ENCODE data around the gene DPEP2.
A peak's percentile ranks its signal among the peaks of the same experiment; 100 is the strongest.

Gene DPEP2

DNA sequence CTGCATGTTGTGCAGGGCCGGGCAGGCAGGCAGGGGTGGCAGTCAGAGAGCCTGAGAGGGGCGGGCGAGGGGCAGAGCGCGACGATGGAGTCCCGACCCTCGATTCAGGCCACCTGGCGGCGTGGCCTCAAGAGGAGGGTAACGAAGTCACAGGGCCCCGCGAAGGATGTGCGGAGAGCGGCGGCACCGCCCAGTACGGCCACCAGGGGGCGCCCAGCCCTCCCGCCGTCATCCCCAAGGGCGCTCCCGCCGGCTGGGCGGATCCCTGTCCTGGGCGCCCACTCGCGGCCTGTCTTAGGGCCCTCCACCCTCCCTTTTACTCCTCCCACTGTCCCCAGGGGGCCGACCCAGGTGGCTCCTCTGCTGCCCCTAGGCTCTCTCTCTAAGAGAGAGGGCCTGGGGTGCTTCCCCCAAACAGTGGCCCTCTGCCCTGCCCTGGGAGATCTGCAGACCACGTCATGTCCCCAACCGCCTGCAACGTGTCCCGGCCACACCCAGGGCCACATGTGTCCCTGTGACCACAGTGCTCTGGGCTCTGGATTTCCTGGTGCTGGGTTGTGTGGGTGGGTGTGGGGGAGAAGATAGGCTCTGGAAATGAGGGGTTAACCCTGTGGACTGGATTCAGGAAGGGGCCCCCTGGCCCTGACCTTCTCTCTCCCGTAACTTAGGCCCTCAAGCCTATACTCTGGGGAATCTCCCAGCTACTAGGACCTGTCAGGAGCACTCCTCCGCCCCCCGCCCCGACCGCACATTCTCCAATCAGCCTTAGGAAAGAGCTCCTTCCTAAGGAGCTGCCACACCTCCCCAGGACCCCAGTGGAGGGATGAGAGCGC lies 5.9 kb downstream of the DPEP2 start:
- H3K4me1 ChIP-seq (ENCODE audit: insufficient read depth, low read length, poor library complexity, severe bottlenecking) = peaks cover 7% of the 10 kb centered on the region
- peak overlapping the region; percentile 51 for H3K4me2 ChIP-seq (ENCODE audit: low read depth, low read length, poor library complexity, severe bottlenecking)
- no peaks in the 10 kb centered on the region for H3K9me2 ChIP-seq (replicated peaks; ENCODE audit: low read depth, low read length)
- TF ChIP-seq, protein P1, sequence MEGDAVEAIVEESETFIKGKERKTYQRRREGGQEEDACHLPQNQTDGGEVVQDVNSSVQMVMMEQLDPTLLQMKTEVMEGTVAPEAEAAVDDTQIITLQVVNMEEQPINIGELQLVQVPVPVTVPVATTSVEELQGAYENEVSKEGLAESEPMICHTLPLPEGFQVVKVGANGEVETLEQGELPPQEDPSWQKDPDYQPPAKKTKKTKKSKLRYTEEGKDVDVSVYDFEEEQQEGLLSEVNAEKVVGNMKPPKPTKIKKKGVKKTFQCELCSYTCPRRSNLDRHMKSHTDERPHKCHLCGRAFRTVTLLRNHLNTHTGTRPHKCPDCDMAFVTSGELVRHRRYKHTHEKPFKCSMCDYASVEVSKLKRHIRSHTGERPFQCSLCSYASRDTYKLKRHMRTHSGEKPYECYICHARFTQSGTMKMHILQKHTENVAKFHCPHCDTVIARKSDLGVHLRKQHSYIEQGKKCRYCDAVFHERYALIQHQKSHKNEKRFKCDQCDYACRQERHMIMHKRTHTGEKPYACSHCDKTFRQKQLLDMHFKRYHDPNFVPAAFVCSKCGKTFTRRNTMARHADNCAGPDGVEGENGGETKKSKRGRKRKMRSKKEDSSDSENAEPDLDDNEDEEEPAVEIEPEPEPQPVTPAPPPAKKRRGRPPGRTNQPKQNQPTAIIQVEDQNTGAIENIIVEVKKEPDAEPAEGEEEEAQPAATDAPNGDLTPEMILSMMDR (conservative IDR thresholded peaks at IDR 0.05; ENCODE audit: low read length) = peak; percentile 86
- TF ChIP-seq EZH2phosphoT487 (IDR thresholded peaks at IDR 0.05; ENCODE audit: borderline replicate concordance) = no peak
- H3K9ac ChIP-seq (ENCODE audit: low read depth, low read length, poor library complexity, severe bottlenecking) = peak overlapping the region; percentile 61
- no peaks in the 10 kb centered on the region for H3K79me2 ChIP-seq (ENCODE audit: insufficient read depth, low read length)
- no peaks in the 10 kb centered on the region for H3F3A ChIP-seq (ENCODE audit: low read depth)
- H2AFZ ChIP-seq (ENCODE audit: low read length) = peak overlapping the region; percentile 83
- H3K9me3 ChIP-seq (ENCODE audit: insufficient read depth, low read depth, low read length) = no peaks in the 10 kb centered on the region
- H4K20me1 ChIP-seq (ENCODE audit: insufficient read depth, low read length, poor library complexity, severe bottlenecking) = no peaks in the 10 kb centered on the region
- no peaks in the 10 kb centered on the region for H3K36me3 ChIP-seq (ENCODE audit: insufficient read depth, low read length)
- peak overlapping the region; percentile 7 for H3K4me3 ChIP-seq (ENCODE audit: low read length, poor library complexity, severe bottlenecking)
- no peaks in the 10 kb centered on the region for H3K27me3 ChIP-seq (ENCODE audit: insufficient read depth, low read length, poor library complexity, severe bottlenecking)

- no peak overlapping the region for H3K9ac ChIP-seq (ENCODE audit: low read depth, low read length, poor library complexity, severe bottlenecking)
- H3K9me3 ChIP-seq (ENCODE audit: insufficient read depth, low read depth, low read length) = no peaks in the 10 kb centered on the region
- peak overlapping the region; percentile 51 for H3K4me2 ChIP-seq (ENCODE audit: low read depth, low read length, poor library complexity, severe bottlenecking)
- H2AFZ ChIP-seq (ENCODE audit: low read length) = no peak overlapping the region; the same call in 1 of the 2 replicates
- no peaks in the 10 kb centered on the region for H3K36me3 ChIP-seq (ENCODE audit: insufficient read depth, low read length)
- no peaks in the 10 kb centered on the region for H3K9me2 ChIP-seq (replicated peaks; ENCODE audit: low read depth, low read length)
- H4K20me1 ChIP-seq (ENCODE audit: insufficient read depth, low read length, poor library complexity, severe bottlenecking) = no peaks in the 10 kb centered on the region
- no peaks in the 10 kb centered on the region for H3F3A ChIP-seq (ENCODE audit: low read depth)
- no peaks in the 10 kb centered on the region for H3K27me3 ChIP-seq (ENCODE audit: insufficient read depth, low read length, poor library complexity, severe bottlenecking)
- peaks cover 7% of the 10 kb centered on the region for H3K4me1 ChIP-seq (ENCODE audit: insufficient read depth, low read length, poor library complexity, severe bottlenecking)
- H3K79me2 ChIP-seq (ENCODE audit: insufficient read depth, low read length) = no peaks in the 10 kb centered on the region
- no peak overlapping the region for H3K4me3 ChIP-seq (ENCODE audit: low read length, poor library complexity, severe bottlenecking)
- TF ChIP-seq, protein P1 (conservative IDR thresholded peaks at IDR 0.05; ENCODE audit: low read length) = no peak
- no peak for TF ChIP-seq EZH2phosphoT487 (IDR thresholded peaks at IDR 0.05; ENCODE audit: borderline replicate concordance)
These were observed 6.5 kb downstream of the DPEP2 start for GRCh38 chr16:67992661-67993206.

DNA sequence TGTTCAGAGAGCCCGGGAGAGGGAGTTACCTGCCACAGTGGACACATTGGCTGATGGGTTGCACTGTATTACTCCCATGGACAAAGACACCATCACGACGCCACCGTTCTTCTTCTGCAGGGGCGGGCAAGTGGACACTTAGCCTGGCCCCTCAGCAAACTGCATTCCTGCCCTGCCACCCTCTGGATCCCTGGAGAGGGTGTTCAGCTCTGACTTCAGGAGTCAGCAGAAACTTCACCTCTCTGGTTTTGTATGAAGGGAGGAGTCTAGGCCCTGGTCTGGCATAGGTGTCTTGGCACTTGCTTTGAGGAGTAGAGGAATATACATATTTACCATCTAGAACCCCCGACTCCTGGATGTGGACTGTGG lies 9.3 kb downstream of the DPEP2 start:
- Histone ChIP-seq H3K9ac (ENCODE audit: low read depth, low read length, poor library complexity, severe bottlenecking) (no peak overlapping the region), H2AFZ (ENCODE audit: low read length) (no peak overlapping the region), H3K27me3 (ENCODE audit: insufficient read depth, low read length, poor library complexity, severe bottlenecking) (no peaks in the 10 kb centered on the region), H3K36me3 (ENCODE audit: insufficient read depth, low read length) (no peaks in the 10 kb centered on the region), H3K4me3 (ENCODE audit: low read length, poor library complexity, severe bottlenecking) (no peak overlapping the region), H3K4me1 (ENCODE audit: insufficient read depth, low read length, poor library complexity, severe bottlenecking) (peaks cover 10% of the 10 kb centered on the region), H3K9me2 (replicated peaks; ENCODE audit: low read depth, low read length) (no peaks in the 10 kb centered on the region), H3K79me2 (ENCODE audit: insufficient read depth, low read length) (no peaks in the 10 kb centered on the region), H4K20me1 (ENCODE audit: insufficient read depth, low read length, poor library complexity, severe bottlenecking) (no peaks in the 10 kb centered on the region), H3K4me2 (ENCODE audit: low read depth, low read length, poor library complexity, severe bottlenecking) (no peak overlapping the region), H3K9me3 (ENCODE audit: insufficient read depth, low read depth, low read length) (no peaks in the 10 kb centered on the region), H3F3A (ENCODE audit: low read depth) (no peaks in the 10 kb centered on the region)
- TF ChIP-seq, protein P1 (conservative IDR thresholded peaks at IDR 0.05; ENCODE audit: low read length) = no peak
- TF ChIP-seq EZH2phosphoT487 (IDR thresholded peaks at IDR 0.05; ENCODE audit: borderline replicate concordance) = no peak

Measured in Loucy (cell line).